Limb (tissue), 2 donors: Measurements from ENCODE around the gene PDLIM4.
A peak's percentile ranks its signal among the peaks of the same experiment; 100 is the strongest.

Experiments used
- DNase-seq, 2 donors: peaks; one replicate each; pipeline ENCODE4 v3.0.0-alpha.2; 2016; ENCODE audit errors: extremely low spot score in 2 of 2

Gene PDLIM4

DNA sequence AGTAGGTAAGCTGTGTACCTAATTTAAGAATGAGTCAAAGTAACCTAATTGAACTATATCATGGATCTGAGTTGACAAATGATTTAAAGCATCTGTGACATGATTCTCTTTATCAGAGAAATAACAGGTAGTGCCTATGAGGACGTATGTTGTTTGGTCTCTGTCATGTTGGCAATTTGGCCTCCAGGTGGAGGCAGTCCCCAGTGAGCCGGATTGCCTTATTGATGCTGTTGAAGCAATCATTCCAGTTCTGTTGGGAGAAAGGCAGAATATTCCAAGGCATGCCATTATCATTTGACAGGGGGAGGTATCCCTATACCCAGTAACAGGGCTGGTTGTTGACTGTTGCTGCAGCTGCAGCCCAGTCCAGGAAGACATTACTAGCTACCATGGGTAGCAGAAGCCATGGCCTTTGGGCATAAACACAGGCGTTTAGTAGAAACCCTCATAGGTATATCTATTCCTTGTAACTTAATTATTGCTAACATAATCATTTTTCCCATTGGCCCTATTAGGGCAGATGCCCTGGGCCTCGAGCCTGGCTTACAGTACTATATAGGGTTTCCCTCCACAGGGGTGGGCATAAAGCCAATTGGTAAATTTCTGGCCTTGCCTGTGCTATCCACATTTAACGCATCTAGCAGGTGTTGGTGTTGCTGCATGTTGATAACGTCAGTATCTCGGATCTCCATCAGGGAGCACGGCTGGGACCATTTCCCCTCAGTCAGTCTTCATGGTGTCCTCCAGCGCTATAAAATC is 24.5 kb downstream of the PDLIM4 start:
- no peak for DNase-seq

DNA sequence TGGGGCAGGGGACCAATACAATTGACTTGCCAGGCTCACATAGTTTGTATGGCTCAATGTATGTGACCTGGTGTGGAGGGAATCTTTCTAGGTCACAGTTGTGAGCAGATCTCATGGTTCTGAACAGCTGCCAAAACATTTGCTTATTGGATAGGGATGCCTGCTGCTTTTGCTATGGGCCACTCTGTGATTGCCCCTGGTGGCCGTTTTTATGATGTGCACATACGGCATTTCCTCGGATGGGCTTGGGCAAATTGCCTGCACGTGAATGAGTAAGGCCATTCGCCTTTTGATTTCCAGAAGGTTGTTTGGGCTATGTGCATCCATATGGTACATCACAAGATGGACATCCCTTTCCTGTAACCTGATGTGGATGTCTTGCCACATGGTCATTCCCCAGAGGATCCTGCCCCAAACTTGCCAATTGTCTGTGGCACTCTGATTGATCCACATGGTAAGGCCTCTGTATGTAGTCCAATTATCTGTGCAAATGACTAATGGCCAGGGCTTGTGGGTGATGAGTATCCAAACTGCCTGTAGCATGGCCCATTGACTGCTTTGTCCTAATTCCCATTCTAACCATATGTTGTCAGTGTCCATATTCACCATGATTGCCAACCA is 26.0 kb downstream of the PDLIM4 start:
- peak in 1 of 2 donors; percentile 30 for DNase-seq

DNA sequence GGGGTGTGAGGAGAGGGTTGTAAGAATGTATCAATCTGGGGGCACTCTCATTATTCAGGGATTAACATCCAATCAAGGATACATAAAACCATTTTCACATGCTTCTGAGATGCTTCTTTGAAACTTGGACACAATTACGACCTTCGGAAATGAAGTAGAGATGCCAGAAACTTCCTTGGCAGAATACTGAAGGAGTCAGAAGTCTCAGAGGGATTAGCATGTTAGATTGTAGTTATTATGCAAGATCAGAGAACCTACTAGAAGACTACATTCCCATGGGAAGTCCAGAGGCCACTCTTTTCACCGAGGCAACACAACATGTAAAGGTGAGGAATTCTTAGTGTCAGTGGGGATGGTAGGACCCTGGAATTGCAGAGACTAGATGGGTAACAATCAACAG is 31.6 kb downstream of the PDLIM4 start:
- peak in 1 of 2 donors; percentile 2 for DNase-seq

DNA sequence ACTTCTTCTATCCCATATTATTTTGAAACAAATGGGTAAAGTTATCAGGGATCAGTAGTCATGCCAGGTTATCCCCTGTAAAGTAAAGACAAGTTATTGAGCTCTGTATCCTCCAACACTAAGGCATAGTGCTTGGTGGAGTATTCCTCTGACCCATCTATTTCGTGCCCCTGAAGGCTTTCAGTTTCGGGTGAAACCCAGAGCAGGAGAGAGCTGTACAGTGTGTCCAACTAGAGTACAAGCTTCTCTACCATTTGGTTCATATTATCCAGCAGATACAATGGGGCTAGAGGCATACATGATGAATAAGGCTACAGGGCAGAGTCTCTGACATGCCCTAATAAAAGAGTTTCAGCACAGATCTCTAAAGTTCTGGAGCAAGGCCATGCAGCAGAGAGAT is 33.5 kb downstream of the PDLIM4 start:
- peak in 1 of 2 donors; percentile 11 for DNase-seq

DNA sequence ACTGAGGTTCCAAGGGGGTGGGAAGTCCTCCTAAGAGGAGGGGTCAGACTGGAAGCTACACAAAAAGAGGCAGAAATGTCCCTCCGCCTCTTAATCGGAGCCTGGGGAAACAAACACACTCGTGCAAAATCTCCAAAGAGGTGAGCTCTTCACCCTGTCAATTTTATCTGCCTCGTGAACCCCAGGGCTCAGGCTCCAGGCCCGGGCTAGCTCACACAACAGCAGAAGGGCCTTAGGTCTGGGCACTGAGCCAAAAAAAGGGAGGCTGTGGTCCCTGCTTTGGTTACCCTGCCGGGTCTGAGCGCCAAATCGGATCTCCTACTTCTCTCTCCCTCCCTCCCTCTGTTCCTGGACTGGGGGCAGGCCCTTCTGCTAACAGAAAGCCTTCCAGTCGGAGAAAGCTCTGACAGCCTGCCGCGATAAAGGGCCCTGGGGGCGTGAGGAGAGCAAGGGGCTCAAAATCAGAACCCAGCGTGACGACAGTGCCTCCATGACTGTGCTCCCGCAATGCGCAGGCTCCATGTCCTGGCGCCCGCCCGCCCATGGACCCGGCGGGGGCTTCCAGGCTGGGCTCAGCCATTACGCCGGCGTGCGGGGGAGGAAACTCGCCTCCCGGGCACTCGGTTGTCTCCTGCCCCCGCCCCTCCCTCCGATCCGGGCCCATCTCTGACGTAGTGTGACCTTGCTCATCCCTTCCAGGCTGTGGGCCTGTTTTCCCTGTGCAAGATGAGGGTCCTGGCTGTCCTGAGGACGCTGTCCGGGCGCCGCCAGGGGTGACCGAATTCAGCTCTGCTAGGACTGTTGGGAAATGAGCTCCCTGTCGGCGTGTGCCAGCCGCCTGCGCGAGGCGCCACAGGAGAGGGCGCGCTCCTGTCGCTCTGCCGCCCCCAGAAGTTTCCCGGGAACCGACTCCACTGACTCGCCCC is 35.8 kb downstream of the PDLIM4 start:
- DNase-seq: peak; percentile 88 to 93

DNA sequence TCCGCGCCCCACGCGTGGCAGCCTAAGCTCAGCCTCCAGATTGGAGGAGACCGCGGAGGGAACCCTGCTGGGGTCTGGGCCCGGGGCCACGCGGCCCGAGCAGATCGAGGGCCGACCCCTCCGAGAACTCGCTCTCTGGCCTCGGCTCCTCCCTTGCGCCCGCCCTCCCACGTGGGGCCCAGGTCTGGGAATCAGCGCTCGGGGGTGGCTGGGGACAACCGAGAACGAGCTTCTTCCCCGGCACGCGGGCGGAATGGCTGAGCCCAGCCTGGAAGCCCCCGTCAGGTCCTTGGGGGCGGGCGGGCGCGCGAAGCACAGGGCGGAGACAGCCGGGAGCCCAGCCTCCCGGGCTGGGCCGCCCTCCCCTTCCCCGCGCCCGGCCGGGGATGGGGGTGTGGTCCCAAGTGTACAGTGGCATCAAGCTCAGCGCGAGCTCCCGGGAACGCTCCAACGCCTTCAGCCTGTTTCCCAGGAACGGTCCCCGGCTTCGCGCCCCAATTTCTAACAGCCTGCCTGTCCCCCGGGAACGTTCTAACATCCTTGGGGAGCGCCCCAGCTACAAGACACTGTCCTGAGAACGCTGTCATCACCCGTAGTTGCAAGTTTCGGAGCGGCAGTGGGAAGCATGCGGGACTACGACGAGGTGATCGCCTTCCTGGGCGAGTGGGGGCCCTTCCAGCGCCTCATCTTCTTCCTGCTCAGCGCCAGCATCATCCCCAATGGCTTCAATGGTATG is 36.7 kb downstream of the PDLIM4 start, which contains the start of gene SLC22A4:
Gene SLC22A4, plus strand, starts transcription at position 403 of the 736 bp plus-strand sequence. Its CDS starts 223 bp downstream, at position 626.
- peak; percentile 89 to 94 for DNase-seq

DNA sequence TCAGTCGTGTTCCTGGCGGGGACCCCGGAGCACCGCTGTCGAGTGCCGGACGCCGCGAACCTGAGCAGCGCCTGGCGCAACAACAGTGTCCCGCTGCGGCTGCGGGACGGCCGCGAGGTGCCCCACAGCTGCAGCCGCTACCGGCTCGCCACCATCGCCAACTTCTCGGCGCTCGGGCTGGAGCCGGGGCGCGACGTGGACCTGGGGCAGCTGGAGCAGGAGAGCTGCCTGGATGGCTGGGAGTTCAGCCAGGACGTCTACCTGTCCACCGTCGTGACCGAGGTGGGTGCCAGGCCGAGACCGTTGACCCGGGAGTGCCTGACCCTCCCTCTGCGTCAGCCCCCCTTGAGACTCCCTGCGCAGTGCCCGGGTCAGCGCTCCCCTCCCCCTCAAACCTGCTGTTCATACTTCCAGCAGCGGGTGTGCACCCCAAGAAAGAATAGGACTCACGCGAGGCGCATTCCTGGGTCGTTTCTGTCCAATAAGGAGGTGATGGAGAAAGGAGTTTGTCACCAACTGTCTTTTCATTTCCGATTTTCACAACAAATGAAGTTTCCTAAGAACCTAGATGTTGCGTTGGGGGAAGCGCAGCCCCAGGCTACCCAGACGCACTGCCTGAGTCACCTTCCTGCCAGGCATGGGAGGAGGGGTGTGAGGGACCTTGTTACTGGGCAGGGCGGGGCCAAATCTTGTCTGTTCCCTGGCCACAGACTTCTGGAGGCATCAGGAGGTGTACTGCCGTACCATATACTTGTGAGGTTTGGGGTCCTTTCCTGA is 37.4 kb downstream of the PDLIM4 start:
- DNase-seq: peak in 1 of 2 donors; percentile 57

DNA sequence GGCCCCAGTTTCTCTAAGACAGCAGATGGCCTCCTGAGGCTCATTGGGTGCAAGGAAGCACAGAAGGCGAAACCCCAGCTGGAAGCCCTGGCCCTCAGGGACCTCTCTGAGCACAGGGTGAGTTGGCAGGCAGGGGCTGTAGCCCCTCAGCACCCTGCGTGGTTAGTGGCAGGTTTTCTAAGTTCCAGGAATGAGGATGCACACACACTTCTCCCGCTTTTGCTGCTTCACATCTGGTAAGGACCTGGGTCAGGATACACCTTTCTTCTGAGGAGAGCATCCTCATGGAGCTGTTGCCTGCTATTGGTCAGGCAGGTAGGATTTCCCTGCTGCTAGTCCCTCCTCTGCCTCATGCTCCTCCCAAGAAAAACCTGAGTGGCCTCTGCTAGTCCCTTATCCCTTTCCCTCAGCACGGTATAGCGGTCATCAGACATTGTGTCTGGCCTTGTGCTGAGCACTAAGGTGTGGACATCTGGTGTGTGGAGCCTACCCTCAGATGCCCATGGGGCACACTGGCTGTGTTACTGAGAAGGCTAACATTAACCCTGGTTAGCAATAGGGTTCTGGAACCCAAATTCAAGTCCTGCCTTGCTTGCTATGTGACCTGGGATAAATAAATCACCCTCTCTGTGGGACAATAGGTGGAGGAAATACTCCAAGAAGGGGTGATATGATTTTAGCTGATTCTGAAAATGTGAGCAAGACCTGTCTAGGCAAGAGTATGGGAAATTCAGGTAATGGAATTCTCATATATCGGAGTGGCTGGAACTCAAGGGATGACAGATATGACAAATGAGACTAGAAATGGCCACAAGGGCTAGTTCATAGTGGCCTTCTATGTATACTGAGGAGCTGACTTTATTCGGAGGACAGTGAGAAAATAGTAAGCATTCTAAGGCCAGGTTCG is 38.3 kb downstream of the PDLIM4 start:
- DNase-seq: no peak

DNA sequence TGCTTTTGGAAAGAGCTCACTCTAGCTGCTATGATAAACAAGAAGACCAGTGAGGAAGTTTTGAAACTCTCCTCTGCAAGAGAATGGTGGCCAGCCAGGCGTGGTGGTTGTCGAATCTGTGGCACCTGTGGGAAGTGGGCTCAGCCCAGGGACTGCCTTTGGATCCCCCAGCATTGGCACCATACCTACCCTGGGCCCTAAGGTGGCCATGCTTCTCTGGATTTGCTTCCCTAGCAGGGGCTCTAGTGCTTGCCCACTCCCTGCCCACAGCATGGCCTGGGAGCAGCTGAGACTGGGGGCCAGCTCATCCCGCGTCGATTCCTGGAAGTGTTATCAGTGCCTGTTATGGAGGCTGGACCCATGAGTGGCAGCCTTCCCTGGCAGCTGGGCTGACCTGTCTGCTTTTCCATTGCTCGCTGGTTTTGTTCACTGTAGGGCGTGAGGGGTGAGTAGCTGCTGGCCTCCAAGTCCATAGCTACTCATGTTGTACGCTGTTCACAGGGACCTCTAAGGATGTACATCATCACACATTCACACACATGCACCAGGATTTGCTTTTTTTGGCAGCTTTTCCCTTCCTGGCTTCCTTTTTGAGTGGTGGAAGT is 39.0 kb downstream of the PDLIM4 start:
- DNase-seq: peak in 1 of 2 donors; percentile 26

DNA sequence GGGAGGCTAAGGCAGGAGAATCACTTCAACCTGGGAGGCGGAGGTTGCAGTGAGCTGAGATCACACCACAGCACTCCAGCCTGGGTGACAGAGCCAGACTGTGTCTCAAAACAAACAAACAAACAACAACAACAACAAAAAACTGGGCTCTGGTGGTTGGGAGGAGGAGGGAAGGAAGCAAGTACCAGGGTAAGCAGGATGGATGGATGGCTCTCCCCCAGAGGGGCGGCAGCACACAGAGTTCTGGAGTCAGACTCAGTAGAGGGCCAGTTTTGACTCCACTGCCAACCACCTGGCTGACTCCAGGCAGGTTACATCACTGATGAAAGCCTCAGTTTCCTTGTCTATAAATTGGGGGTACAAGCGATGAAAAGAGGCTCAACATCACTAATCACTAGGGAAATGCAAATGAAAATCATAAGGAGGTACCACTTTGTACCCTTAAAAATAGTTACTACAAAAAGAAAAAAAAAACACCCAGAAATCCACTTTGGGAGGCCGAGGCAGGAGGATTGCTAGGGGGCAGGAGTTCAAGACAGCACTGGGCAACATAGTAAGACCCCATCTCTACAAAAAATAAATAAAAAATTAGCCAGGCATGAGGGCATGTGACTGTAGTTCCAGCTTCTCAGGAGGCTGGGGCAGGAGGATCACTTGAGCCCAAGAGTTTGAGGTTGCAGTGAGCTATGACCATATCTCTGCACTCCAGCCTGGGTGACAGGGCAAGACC is 39.9 kb downstream of the PDLIM4 start:
- peak in 1 of 2 donors; percentile 8 for DNase-seq

DNA sequence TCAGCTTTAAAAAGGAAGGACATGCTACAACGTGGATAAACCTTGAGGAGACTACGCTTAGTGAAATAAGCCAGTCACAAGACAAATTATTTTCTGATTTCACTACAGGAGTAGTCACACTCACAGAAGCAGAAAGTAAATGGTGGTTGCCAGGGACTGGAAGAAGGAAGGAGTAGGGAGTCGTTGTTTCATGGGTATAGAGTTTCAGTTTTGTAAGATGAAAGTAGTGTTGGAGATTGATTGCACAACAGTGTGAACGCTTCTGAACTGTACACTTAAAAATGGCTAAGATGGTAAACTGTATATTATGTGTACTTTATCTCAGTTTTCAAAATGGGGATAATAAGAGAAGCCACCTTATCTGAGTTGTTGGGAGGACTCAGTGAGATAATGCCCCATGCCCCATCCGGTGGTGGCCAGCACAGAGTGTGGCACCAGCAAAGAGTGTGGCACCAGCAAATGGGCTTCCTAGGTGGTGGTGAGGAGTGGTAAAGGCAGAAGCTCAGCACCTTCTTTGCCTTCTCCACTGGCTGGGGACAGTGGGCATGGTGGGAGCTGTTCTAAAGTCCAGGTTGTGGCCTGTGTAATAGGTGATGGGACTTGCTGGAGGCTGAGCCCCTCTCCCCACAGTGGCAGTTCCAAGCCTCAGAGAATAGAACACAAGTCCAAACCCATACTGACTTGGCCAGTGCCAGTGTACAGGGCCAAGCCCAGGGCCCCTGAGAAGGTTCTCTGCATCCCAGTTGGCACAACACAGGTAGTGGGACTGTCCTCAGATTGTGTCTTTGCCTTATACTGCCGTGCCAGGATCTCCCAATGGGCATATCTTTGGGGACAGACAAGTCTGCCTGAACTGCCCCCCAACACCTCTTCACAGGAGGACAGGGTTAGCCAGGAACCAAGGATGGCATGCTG is 41.1 kb downstream of the PDLIM4 start:
- no peak for DNase-seq

DNA sequence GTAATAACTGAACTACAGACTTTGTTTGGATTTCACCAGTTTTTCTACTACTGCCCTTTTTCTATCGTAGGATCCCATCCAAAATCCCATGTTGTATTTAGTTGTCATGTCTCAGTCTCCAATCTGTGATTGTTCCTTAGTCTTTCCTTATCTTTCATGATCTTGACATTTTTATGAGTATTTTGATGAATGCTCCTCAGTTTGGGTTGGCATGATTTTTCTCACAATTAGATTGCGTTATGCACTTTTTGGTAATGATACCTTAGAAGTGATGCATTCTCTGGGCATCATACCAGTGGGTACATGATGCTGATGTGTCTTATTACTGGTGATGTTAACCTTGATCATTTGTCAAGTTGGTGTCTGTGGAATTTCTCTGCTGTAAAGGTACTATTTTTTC is 42.4 kb downstream of the PDLIM4 start:
- no peak for DNase-seq

DNA sequence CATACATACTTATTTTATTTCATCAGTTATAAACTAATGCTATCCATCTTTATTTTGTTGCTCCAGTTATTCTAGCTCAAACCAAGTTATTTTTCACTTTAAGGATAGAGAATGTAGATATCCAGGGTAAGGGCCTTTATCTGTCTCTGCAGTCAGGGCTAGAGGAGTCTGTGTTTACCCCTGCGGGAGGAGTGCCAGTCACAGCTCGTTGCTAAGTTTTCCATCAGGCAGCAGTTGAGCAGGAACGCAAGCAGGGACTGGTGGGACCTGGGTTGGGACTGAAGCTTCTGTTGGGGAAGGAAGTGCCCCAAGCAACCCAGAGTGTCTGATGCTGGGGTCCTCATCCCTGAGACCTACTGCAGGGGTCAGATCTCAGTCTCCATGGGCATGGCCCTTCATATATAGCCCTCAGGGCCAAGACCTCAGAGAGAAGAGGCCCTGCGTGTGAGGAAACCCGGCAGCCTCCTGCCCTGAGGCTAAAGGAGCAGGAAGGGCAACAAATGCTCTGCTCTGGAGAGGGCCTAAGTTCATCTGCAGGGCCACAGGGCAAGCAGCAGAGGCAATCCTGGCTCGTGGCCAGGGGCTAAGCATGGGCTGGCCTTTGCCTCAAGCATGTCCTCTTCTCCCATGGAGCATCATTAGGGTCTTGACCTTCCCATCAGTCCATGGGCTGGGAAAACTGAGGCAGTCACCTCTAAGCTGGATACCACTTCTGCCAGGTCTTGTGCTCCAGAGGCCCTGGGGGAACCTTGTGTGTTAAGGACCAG is 43.3 kb downstream of the PDLIM4 start:
- no peak for DNase-seq

DNA sequence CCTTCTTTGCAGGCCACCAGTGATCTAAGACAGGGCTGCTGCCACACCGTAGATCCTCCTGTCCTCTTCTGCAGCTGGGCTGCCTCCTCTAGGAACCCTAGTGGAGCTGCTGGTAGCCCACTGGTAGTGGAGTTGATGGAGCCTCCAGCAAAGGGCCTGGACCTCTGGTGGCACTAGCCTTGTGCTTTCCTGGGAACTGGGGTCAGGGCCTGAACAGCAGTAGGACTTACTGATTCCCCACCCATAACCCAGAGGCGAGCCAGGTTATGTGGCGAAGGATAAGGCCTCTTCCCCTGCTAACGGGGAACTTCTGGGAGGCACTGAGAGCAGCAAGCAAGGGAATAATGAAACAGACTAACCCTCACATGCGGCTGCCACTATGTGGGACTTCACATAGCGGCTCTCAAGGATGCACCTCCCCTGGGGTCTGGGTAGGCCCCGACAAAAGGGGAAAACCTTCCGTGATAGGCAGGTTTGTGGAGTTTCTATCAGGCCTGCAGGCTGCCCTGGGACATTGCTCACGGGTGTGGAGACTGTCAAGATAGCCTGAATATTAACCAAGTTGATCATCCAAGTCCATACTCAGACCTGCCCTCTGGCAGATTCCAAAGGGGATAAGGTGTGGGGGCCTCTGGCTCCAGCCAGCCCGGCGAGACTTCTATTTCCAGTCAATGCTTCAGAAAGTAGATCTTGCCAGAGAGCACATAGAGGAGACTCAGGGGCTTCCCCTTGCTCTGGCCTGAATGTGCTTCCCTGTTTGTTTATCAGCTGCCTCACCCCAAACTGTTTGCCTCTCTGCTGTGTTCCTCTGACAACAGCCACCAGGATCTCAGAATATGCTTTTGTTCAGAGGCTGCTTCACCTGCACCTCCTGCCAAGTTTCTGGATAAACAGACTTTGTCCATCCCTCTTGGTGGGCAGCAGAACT is 44.1 kb downstream of the PDLIM4 start:
- no peak for DNase-seq

DNA sequence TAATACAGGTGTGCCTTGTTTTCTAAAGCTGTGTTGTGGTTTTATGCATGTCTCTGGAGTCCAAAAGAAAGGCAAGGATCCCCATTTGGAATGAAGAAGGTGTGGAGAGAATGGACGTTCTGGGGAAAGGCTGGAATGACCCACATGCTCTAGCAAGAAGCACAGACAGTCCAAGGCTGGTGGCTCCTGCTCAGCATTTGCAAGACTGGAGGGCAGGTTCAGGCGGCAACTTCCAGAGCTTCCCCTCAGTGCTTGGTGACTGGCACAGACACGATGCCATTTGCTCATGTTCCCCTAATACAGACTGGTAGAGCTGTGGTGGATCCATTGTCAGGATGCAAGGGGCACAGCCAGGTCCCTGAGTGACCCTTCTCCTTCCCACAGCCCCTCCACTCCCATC is 44.9 kb downstream of the PDLIM4 start:
- no peak for DNase-seq
